Natural killer cell (primary cell): ENCODE data around the gene ERBIN. TPM values are rescaled to one million over a fixed set of nuclear protein-coding genes. Genes with fewer than 3 reads are reported as not detected.
A peak's percentile ranks its signal among the peaks of the same experiment; 100 is the strongest.

ENCODE experiments used
- ATAC-seq, 3 donors: fragments of 150-1000 bp in 2 of 3; fragments of 200-7000 bp in 1 of 3; cut with Tn5 transposase; 1 replicate in 1 of 3; 2 replicates in 2 of 3; pipeline ENCODE4 v1.10.0; 2021; ENCODE audit warnings: mild to moderate bottlenecking in 2 of 3, moderate library complexity in 2 of 3
- DNase-seq, 2 donors: peaks; one replicate each; pipeline versions ENCODE4 v3.0.0 to v3.0.0-alpha.2; 2013 to 2021; ENCODE audit warnings: mixed read lengths in 1 of 2
- H3K27ac ChIP-seq: one replicate; pipeline ENCODE4 v1.5.1; 2013; ENCODE audit warnings: mild to moderate bottlenecking, low read length
- H3K27me3 ChIP-seq: one replicate; pipeline ENCODE4 v1.6.1; 2013; ENCODE audit warnings: low read length; ENCODE audit not compliant: control insufficient read depth, insufficient read depth
- H3K36me3 ChIP-seq: one replicate; pipeline ENCODE4 v1.6.1; 2013; ENCODE audit warnings: low read length; ENCODE audit not compliant: control insufficient read depth, insufficient read depth
- H3K4me1 ChIP-seq: one replicate; pipeline ENCODE4 v1.6.1; 2013; ENCODE audit warnings: low read length; ENCODE audit not compliant: control insufficient read depth, insufficient read depth
- H3K4me3 ChIP-seq: one replicate; pipeline ENCODE4 v1.5.1; 2013; ENCODE audit warnings: low read length
- H3K9me3 ChIP-seq: one replicate; pipeline ENCODE4 v1.6.1; 2013; ENCODE audit warnings: low read length; ENCODE audit not compliant: control insufficient read depth, insufficient read depth
- H3K27ac Mint-ChIP-seq, 2 donors: one replicate each; pipeline ENCODE4 v1.8.0; 2022; ENCODE audit warnings: mild to moderate bottlenecking in 2 of 2, mixed read lengths in 2 of 2, moderate library complexity in 1 of 2
- H3K27me3 Mint-ChIP-seq, 2 donors: one replicate each; pipeline ENCODE4 v1.8.0; 2022; ENCODE audit warnings: low read depth in 2 of 2, mixed read lengths in 2 of 2
- H3K36me3 Mint-ChIP-seq: one replicate; pipeline ENCODE4 v1.8.0; 2022; ENCODE audit warnings: mixed read lengths
- H3K4me1 Mint-ChIP-seq, 2 donors: one replicate each; pipeline ENCODE4 v1.8.0; 2022; ENCODE audit warnings: mixed read lengths in 2 of 2
- H3K4me3 Mint-ChIP-seq: one replicate; pipeline ENCODE4 v1.8.0; 2022; ENCODE audit warnings: mild to moderate bottlenecking, moderate library complexity, mixed read lengths
- H3K9me3 Mint-ChIP-seq, 2 donors: one replicate each; pipeline ENCODE4 v1.8.0; 2022; ENCODE audit warnings: mixed read lengths in 2 of 2
- CTCF ChIP-seq: fragments of 200-600 bp; IDR thresholded peaks from one replicate; pipeline ENCODE4 v1.8.0; 2022; ENCODE audit warnings: antibody characterized with exemption
- WGBS: methylation state at CpG from one replicate; pipeline ENCODE4 v1.1.7; 2013; ENCODE audit warnings: missing lambda C conversion rate; ENCODE audit not compliant: insufficient coverage; 5-methylcytosine and 5-hydroxymethylcytosine counted together
- intact Hi-C: fragments of 100-400 bp; cut with micrococcal nuclease; formaldehyde crosslinking; loops from one replicate; pipeline ENCODE4 v1.14.2; 2022
- total RNA-seq, 4 donors: library from RNA; stranded (reverse); fragments of 120-200 nt in 1 of 4; gene quantifications; one replicate each; pipeline versions ENCODE4 v1.2.3 to v1.2.4, GENCODE V29; 2013 to 2022

Gene ERBIN
- total RNA-seq, 3 donors from 2014 or later (not counting 1 experiment from before 2014, with no cell fraction given): 153 to 171 (median 166) TPM

GRCh38 chr5:65961633-65962032 is 35.3 kb downstream of the ERBIN start:
- peak in 2 of 3 donors; percentile 79 to 83 for ATAC-seq
- no peak overlapping the region for H3K27ac ChIP-seq
- Mint-ChIP-seq H3K27ac (peak overlapping the region; percentile 57 to 84), H3K4me3 (peak overlapping the region; percentile 2), H3K36me3 (no peaks in the 10 kb centered on the region), H3K9me3 (no peaks in the 10 kb centered on the region), H3K27me3 (no peaks in the 10 kb centered on the region), H3K4me1 (peaks cover 54 to 71% of the 10 kb centered on the region in 2 donors)
- H3K4me1 ChIP-seq: peaks cover 14% of the 10 kb centered on the region
- no peak overlapping the region for H3K4me3 ChIP-seq
- peaks cover 2% of the 10 kb centered on the region for H3K36me3 ChIP-seq
- no peak for DNase-seq
- intact Hi-C loops: loop anchor here (5.0 kb wide), 1 partner anchor 34 kb away; the partner anchor contains the start of gene ERBIN
- TF ChIP-seq CTCF: no peak
- H3K9me3 ChIP-seq: no peaks in the 10 kb centered on the region
- H3K27me3 ChIP-seq: no peaks in the 10 kb centered on the region

GRCh38 chr5:65967288-65968066 is 41.1 kb downstream of the ERBIN start:
- ATAC-seq (no peak), DNase-seq (no peak)
- intact Hi-C loops: no loop called here
- Mint-ChIP-seq H3K27me3 (no peaks in the 10 kb centered on the region), H3K9me3 (no peaks in the 10 kb centered on the region), H3K27ac (peak overlapping the region; percentile 80 to 84), H3K4me1 (peaks cover 69 to 80% of the 10 kb centered on the region in 2 donors), H3K4me3 (peak overlapping the region; percentile 29), H3K36me3 (no peaks in the 10 kb centered on the region)
- no peaks in the 10 kb centered on the region for H3K9me3 ChIP-seq
- peaks cover 31% of the 10 kb centered on the region for H3K4me1 ChIP-seq
- WGBS: 93% methylated on average over 7 of the region's 7 CpGs
- H3K27me3 ChIP-seq: no peaks in the 10 kb centered on the region
- H3K27ac ChIP-seq: no peak overlapping the region
- peaks cover 2% of the 10 kb centered on the region for H3K36me3 ChIP-seq
- no peak for TF ChIP-seq CTCF
- no peak overlapping the region for H3K4me3 ChIP-seq

GRCh38 chr5:65969539-65970393 is 43.4 kb downstream of the ERBIN start:
- no peak for TF ChIP-seq CTCF
- Histone ChIP-seq H3K36me3 (peaks cover 2% of the 10 kb centered on the region), H3K9me3 (no peaks in the 10 kb centered on the region), H3K27ac (no peak overlapping the region), H3K4me1 (peaks cover 28% of the 10 kb centered on the region), H3K27me3 (no peaks in the 10 kb centered on the region), H3K4me3 (no peak overlapping the region)
- ATAC-seq (peak; percentile 45 to 59 (median 49)), DNase-seq (no peak)
- H3K4me1 Mint-ChIP-seq: peaks cover 71 to 84% of the 10 kb centered on the region in 2 donors
- H3K36me3 Mint-ChIP-seq: no peaks in the 10 kb centered on the region
- H3K27me3 Mint-ChIP-seq: no peaks in the 10 kb centered on the region
- H3K27ac Mint-ChIP-seq: peak overlapping the region; percentile 80 to 84
- WGBS: no CpG with 5 or more reads among the region's 2 CpGs
- peak overlapping the region; percentile 69 for H3K4me3 Mint-ChIP-seq
- H3K9me3 Mint-ChIP-seq: no peaks in the 10 kb centered on the region
- intact Hi-C loops: no loop called here
